Ishikawa (cell line): ENCODE measurements around the gene DIAPH3.

ENCODE experiments used
- EGR1 ChIP-seq: IDR thresholded peaks from 2 replicates; pipeline ENCODE4 v1.6.1; 2012
- EP300 ChIP-seq: IDR thresholded peaks from 2 replicates; pipeline ENCODE4 v1.6.1; 2012; ENCODE audit warnings: borderline replicate concordance
- FOXM1 ChIP-seq: IDR thresholded peaks from 2 replicates; pipeline ENCODE4 v1.6.1; 2012; ENCODE audit warnings: low read depth, borderline replicate concordance
- MAX ChIP-seq: IDR thresholded peaks from 2 replicates; pipeline ENCODE4 v1.6.1; 2012
- RAD21 ChIP-seq: IDR thresholded peaks from 2 replicates; pipeline ENCODE4 v1.6.1; 2012; ENCODE audit warnings: low read depth
- REST ChIP-seq: IDR thresholded peaks from 2 replicates; pipeline ENCODE4 v1.6.1; 2012; ENCODE audit warnings: low read depth, mild to moderate bottlenecking
- TAF1 ChIP-seq: IDR thresholded peaks from 2 replicates; pipeline ENCODE4 v1.6.1; 2012; ENCODE audit warnings: low read depth, mild to moderate bottlenecking
- TCF12 ChIP-seq: IDR thresholded peaks from 2 replicates; pipeline ENCODE4 v1.6.1; 2012; ENCODE audit warnings: low read depth
- YY1 ChIP-seq: IDR thresholded peaks from 2 replicates; pipeline ENCODE4 v1.6.1; 2012; ENCODE audit warnings: low read depth

DNA sequence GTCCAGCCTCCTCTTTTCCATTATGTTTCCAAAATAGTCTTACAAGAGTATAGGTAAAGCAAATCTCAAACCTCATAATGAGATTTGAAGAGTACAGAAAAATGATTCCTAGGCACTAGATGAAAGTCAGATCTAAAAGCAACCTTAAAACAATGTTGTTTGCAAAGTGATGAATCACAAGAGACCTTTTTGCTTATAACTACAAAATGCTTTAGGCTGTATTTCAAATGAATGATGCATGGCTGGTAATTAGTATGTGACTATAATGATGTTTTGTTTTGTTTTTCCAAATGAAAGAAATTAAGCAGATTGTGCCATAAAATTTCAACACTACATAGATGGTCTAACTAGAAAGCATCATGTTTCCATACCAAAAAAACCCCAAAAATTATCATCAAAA, 272.7 kb downstream of the DIAPH3 start:
- TF ChIP-seq EGR1 (no peak), TAF1 (no peak), REST (no peak), TCF12 (no peak), EP300 (no peak), FOXM1 (no peak), RAD21 (no peak), YY1 (no peak), MAX (no peak)
